Measurements from ENCODE around the gene ATP7B. TPM values are rescaled to one million over a fixed set of nuclear protein-coding genes. Genes with fewer than 3 reads are reported as not detected.
"Not testable (repeated sequence)": the region's sequence is repeated elsewhere in the genome, so short reads cannot be mapped to it uniquely, and the experiment has no call there.

The ATP7B gene
- total RNA-seq, 1 donor from 2014 or later: 7.1 TPM

GRCh38 chr13:52006523-52007245 is 4.6 kb downstream of the ATP7B start:
- no peak for DNase-seq (ENCODE audit: low spot score)

- DNase-seq (ENCODE audit: low spot score): no peak
Measured at GRCh38 chr13:52005841-52006522, 5.3 kb downstream of the ATP7B start.

- DNase-seq (ENCODE audit: low spot score): no peak
Measured at GRCh38 chr13:52004511-52005170, 6.6 kb downstream of the ATP7B start.

GRCh38 chr13:52003541-52003940 is 7.7 kb downstream of the ATP7B start:
- DNase-seq (ENCODE audit: low spot score): no peak

GRCh38 chr13:52002361-52002760 is 8.9 kb downstream of the ATP7B start:
- DNase-seq (ENCODE audit: low spot score): no peak

GRCh38 chr13:52001120-52001731 is 10.0 kb downstream of the ATP7B start:
- DNase-seq (ENCODE audit: low spot score): no peak

DNA sequence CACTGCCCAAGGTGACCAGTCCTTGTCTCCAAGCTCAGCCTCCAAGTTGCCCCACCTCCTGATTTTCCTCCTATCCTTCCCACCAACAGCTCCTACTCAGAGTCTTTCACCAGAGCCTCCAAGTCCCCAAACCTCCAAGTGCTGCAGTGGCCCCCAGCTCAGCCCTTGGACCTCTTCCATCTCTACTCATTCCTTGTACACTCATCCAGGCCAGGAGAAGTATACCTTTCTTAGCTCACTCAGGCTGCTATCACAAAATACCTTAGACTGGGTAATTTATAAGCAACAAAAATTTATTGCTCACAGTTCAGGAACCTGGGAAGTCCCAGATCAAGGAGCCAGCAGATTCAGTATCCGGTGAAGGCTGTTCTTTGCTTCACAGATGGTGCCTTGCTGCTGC is 11.3 kb downstream of the ATP7B start:
- no peak for DNase-seq (ENCODE audit: low spot score)

- no peak for DNase-seq (ENCODE audit: low spot score)
Measured at GRCh38 chr13:51999510-51999911, 11.7 kb downstream of the ATP7B start.

GRCh38 chr13:51998723-51999509 is 12.3 kb downstream of the ATP7B start:
- DNase-seq (ENCODE audit: low spot score): no peak

DNA sequence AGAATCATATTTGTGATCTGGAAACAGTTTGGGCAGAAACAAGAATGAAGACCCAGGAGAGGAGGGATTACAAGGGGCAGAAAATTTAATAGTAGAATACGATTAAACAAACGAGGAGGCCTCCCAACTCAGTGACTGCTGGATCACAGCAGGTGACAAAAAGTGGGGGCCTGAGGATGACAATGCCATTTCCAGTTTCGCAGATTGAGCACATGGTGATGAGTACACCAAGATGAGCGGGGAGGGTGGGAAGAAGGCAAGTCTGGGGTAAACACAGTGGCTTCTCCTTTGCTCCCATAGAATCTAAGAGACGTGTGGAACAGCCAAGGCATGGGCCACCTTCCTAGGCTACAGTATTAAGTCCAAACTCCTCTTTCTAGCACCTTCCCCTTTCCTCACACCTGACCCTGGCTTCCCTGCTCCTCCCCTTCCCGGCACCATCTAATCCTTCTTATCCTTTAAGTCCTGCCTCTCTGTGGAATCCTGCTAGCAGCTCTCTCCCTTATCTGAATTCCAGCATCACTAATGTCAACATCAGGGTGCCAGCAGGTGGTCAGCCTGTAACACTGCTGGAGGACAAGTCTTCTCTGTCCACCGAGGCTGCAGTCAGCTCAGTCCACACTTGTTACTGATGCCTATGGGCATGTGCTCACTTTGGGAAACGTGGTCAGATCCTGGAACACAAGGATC is 13.5 kb downstream of the ATP7B start:
- no peak for DNase-seq (ENCODE audit: low spot score)

DNA sequence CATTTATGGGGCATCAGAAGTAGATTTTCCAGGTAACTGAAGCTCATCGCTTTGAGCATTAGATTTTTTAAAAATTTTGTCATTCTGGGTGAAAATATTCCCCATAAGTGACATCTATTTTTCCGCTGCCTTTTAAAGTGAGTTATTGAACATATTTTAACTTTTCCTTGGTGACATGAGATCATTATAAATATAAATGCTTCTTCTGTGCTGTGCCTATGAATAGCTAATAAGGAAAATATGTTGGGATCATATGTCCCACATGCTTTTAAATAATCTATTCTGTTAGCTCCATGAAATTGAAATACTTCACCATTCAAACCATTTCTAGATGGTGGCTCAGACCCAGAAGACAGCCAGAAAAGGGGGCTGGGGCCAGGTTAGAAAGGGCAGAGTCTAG is 14.1 kb downstream of the ATP7B start:
- DNase-seq (ENCODE audit: low spot score): no peak

DNA sequence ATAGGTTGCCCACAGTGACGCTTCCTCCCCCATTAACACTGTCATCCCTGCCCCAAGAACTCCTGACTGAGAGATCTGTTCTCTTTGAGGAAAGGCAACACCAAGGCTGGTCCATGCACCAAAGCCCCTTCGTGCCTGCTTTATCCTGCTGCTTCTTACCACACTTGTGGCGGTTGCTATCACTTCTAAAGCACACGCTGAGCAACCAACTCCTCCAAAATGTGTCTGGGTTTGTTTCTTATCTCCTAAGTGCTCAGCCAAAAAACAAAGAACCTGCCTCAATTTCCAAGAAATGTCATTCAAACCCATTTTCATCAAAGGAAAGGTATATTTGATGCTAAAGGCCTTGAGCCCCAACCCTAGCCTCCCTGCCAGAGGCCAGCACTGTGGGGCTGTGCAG is 14.6 kb downstream of the ATP7B start:
- no peak for DNase-seq (ENCODE audit: low spot score)

DNA sequence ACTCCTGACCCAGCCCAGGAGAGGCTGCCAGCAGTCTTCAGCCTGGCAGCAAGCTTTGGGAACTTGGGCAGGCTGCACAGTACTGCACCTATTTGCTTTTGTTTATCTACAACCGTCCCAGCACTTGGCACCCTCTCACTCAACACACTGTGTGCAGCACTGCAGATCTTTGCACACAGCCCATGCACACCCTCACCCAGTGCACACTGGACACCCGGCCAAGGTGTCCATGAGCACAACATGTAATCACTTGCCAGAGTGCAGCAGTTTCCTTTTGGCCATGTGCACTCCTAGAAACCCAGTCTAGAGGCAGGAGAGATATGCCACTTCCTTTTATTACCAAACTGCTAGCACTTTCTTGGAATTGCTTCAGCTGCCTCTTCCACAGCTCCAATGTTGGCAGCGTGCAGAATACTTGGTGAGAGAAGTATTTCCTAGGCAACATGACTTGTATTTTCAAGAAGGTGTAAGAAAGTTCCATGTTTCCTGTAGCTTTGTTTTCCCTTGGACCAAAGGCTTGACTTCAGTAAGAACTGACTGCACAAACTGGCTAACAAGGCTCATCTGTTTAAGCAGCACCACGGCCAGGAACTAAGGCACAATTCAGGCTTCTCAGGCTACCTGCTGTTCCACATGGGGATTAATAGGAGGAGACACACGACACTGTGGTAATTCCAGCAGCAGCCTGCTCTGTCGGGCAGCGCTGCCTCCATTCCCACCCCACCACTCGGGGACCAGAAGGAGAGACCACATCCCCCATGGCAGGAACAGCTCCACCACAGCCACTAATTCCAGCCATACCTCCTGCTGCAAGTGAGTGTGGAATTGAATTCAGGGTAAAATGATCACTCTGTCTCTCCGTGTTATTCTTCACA is 15.3 kb downstream of the ATP7B start:
- no peak for DNase-seq (ENCODE audit: low spot score)

- DNase-seq (ENCODE audit: low spot score): no peak
Measured at GRCh38 chr13:51993713-51994112, 17.5 kb downstream of the ATP7B start.

DNA sequence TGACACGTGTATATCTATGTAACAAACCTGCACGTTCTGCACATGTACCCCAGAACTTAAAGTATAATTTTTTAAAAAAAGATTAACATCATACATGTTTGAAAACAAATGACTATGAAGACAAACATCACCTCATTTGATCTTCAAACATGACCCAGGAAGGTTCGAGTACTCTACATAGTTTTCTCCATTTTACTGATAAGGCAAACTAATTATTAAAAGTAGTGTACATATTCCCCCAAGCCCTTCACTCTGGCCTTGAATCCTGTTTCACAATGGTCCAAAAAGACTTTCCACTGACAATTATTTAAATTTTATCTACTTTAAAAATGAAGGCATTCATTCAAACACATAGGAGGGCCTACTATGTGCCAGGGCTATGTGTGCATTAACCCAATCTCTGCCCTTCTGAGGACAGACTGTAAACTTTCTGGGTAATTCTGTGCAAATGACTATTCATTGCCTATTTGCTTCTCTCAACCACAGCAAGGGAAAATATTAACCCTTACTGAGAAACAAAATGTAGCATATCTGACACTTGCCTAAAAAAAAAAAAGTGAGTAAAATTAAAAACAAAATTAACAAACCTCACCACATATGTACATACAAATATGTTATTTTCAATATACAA is 22.1 kb downstream of the ATP7B start:
- no peak for DNase-seq (ENCODE audit: low spot score)

DNA sequence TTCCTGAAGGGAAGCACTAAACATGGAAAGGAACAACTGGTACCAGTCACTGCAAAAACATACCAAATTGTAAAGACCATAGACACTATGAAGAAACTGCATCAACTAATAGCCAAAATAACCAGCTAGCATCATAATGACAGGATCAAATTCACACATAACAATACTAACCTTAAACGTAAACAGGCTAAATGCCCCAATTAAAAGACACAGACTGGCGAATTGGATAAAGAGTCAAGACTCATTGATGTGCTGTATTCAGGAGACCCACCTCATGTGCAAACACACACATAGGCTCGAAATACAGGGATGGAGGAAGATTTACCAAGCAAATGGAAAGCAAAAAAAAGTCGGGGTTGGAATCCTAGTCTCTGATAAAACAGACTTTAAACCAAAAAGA is 26.3 kb downstream of the ATP7B start:
- DNase-seq (ENCODE audit: low spot score): not testable (repeated sequence)

DNA sequence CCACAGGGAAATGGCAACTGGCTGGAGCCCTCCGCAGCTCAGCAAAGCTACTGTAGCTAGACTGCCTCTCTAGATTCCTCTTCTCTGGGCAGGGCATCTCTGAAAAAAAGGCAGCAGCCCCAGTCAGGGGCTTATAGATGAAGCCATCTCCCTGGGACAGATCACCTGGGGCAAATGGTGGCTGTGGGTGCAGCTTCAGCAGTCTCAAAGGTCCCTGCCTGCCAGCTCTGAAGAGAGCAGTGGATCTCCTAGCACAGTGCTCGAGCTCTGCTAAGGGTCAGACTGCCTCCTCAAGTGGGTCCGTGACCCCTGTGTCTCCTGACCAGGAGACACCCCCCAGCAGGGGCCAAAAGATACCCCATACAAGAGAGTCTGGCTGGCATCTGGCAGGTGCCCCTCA is 28.0 kb downstream of the ATP7B start:
- not testable (repeated sequence) for DNase-seq (ENCODE audit: low spot score)

GRCh38 chr13:51981355-51981754 is 29.9 kb downstream of the ATP7B start:
- DNase-seq (ENCODE audit: low spot score): no peak

- no peak for DNase-seq (ENCODE audit: low spot score)
Measured at GRCh38 chr13:51980908-51981307, 30.3 kb downstream of the ATP7B start.
